Stimulated activated naive CD8-positive, alpha-beta T cell treated with anti-CD3 and anti-CD28 coated beads, Interleukin-15, Interleukin-2, amounts not matched to agents 100 U/mL and 50 U/mL, for 24 hours (primary cell): Measurements from ENCODE around the gene MSL1.
"Not testable (repeated sequence)": the region's sequence is repeated elsewhere in the genome, so short reads cannot be mapped to it uniquely, and the experiment has no call there.

Source experiments
- ATAC-seq: fragments of 150-1000 bp; cut with Tn5 transposase; one replicate; pipeline ENCODE4 v1.10.0; 2021
- DNase-seq: peaks from one replicate; pipeline ENCODE4 v3.0.0; 2021

Gene MSL1

GRCh38 chr17:40124279-40125141 lies 2.7 kb downstream of the MSL1 start:
- DNase-seq (no peak), ATAC-seq (no peak)

GRCh38 chr17:40129498-40129897 lies 7.7 kb downstream of the MSL1 start:
- ATAC-seq = no peak
- DNase-seq = no peak

GRCh38 chr17:40130352-40131042 lies 8.7 kb downstream of the MSL1 start:
- ATAC-seq (no peak), DNase-seq (no peak)

GRCh38 chr17:40134184-40134583 lies 12.4 kb downstream of the MSL1 start:
- no peak for DNase-seq

GRCh38 chr17:40135817-40136216 lies 14.0 kb downstream of the MSL1 start:
- ATAC-seq = no peak
- no peak for DNase-seq

More at GRCh38 chr17:40134184-40134583, 12.4 kb downstream of the MSL1 start:
- ATAC-seq = no peak

- peak; percentile 12 for DNase-seq
- ATAC-seq = no peak
Measured at GRCh38 chr17:40139566-40140058, 17.8 kb downstream of the MSL1 start.

GRCh38 chr17:40143166-40143565 lies 21.4 kb downstream of the MSL1 start:
- ATAC-seq, DNase-seq: not testable (repeated sequence)

- no peak for ATAC-seq
- no peak for DNase-seq
Measured at GRCh38 chr17:40145476-40145875, 23.7 kb downstream of the MSL1 start.

GRCh38 chr17:40148527-40148926 lies 26.8 kb downstream of the MSL1 start:
- no peak for ATAC-seq
- DNase-seq = no peak

- no peak for ATAC-seq
- DNase-seq = no peak
Measured at GRCh38 chr17:40150276-40150675, 28.5 kb downstream of the MSL1 start.

- no peak for ATAC-seq
- no peak for DNase-seq
Measured at GRCh38 chr17:40151414-40151963, 29.7 kb downstream of the MSL1 start.

- DNase-seq (no peak), ATAC-seq (no peak)
Measured at GRCh38 chr17:40153603-40154236, 31.9 kb downstream of the MSL1 start.

GRCh38 chr17:40157973-40158372 lies 36.2 kb downstream of the MSL1 start:
- DNase-seq (no peak), ATAC-seq (no peak)

- ATAC-seq (no peak), DNase-seq (no peak)
Measured at GRCh38 chr17:40158438-40159013, 36.8 kb downstream of the MSL1 start.

- ATAC-seq (no peak), DNase-seq (no peak)
Measured at GRCh38 chr17:40159456-40159855, 37.7 kb downstream of the MSL1 start.

GRCh38 chr17:40167685-40168261 lies 46.0 kb downstream of the MSL1 start:
- no peak for ATAC-seq
- DNase-seq = no peak

GRCh38 chr17:40168262-40168832 lies 46.6 kb downstream of the MSL1 start:
- DNase-seq (peak; percentile 16), ATAC-seq (peak; percentile 57)

- no peak for ATAC-seq
- DNase-seq = no peak
Measured at GRCh38 chr17:40170325-40170724, 48.6 kb downstream of the MSL1 start.

- DNase-seq (no peak), ATAC-seq (no peak)
Measured at GRCh38 chr17:40171750-40172149, 50.0 kb downstream of the MSL1 start.

- no peak for DNase-seq
- no peak for ATAC-seq
Measured at GRCh38 chr17:40173091-40173777, 51.5 kb downstream of the MSL1 start.

GRCh38 chr17:40173778-40174135 lies 52.0 kb downstream of the MSL1 start:
- ATAC-seq = no peak
- DNase-seq = no peak
